HepG2 (cell line): Measurements from ENCODE around the gene WDR18.

Experiments used
- CTCF ChIP-seq: sonication (generic); formaldehyde crosslinking; IDR thresholded peaks from 2 replicates; pipeline ENCODE4 v1.5.0; 2020; ENCODE audit warnings: mild to moderate bottlenecking, missing genetic modification reagents, moderate library complexity
- E2F1 ChIP-seq: sonication (generic); formaldehyde crosslinking; IDR thresholded peaks from 2 replicates; pipeline ENCODE4 v1.5.0; 2020; ENCODE audit warnings: missing genetic modification reagents
- ELF1 ChIP-seq: sonication (generic); formaldehyde crosslinking; IDR thresholded peaks from 2 replicates; pipeline ENCODE4 v1.4.0; 2020; ENCODE audit warnings: missing genetic modification reagents
- ESRRA ChIP-seq: sonication (generic); formaldehyde crosslinking; IDR thresholded peaks from 2 replicates; pipeline ENCODE4 v1.5.1; 2020; ENCODE audit warnings: mild to moderate bottlenecking, low read depth, missing genetic modification reagents
- HNRNPLL ChIP-seq: fragments of 200-400 bp; formaldehyde crosslinking; IDR thresholded peaks from 2 replicates; pipeline ENCODE4 v1.6.1; 2017; ENCODE audit warnings: mild to moderate bottlenecking, low read depth, low read length; ENCODE audit not compliant: poor library complexity, severe bottlenecking
- POLR2A ChIP-seq, 2 experiments: IDR thresholded peaks; 2 replicates each; pipeline ENCODE4 v1.6.1; 2011; ENCODE audit warnings: low read depth in 2 of 2, low read length in 2 of 2, mild to moderate bottlenecking in 1 of 2, moderate library complexity in 1 of 2; ENCODE audit not compliant: insufficient read depth in 1 of 2
- POLR2AphosphoS5 ChIP-seq: IDR thresholded peaks from 2 replicates; pipeline ENCODE4 v1.6.1; 2012; ENCODE audit warnings: low read depth, low read length
- RNF2 ChIP-seq: fragments of 450-650 bp; conservative IDR thresholded peaks from 2 replicates; pipeline ENCODE4 v1.6.1; 2016; ENCODE audit warnings: low read depth
- TP53 ChIP-seq: sonication (generic); formaldehyde crosslinking; conservative IDR thresholded peaks from 2 replicates; pipeline ENCODE4 v1.4.0; 2020; ENCODE audit warnings: missing genetic modification reagents
- ZFP90 ChIP-seq: sonication (generic); formaldehyde crosslinking; IDR thresholded peaks from 2 replicates; pipeline ENCODE4 v1.8.0; 2022; ENCODE audit warnings: missing genetic modification reagents, mild to moderate bottlenecking, inconsistent platforms, borderline replicate concordance
- ZNF552 ChIP-seq: sonication (generic); formaldehyde crosslinking; IDR thresholded peaks from 2 replicates; pipeline ENCODE4 v1.9.0; 2022; ENCODE audit warnings: missing genetic modification reagents, mild to moderate bottlenecking, borderline replicate concordance
- ZNF709 ChIP-seq: sonication (generic); formaldehyde crosslinking; IDR thresholded peaks from 2 replicates; pipeline ENCODE4 v1.5.0; 2020; ENCODE audit warnings: mild to moderate bottlenecking, missing genetic modification reagents
- ZSCAN30 ChIP-seq: sonication (generic); formaldehyde crosslinking; IDR thresholded peaks from 2 replicates; pipeline ENCODE4 v1.5.0; 2020; ENCODE audit warnings: mild to moderate bottlenecking, missing genetic modification reagents

GRCh38 chr19:953445-954271, 30.5 kb upstream of the WDR18 start:
- TF ChIP-seq ZNF552, result no peak
- TF ChIP-seq POLR2A (IDR thresholded peaks at IDR 0.05; ENCODE audit: insufficient read depth in 1 of 2, low read depth in 2 of 2, low read length in 2 of 2), result peak in 1 of 2 experiments; percentile 38; a peak in 1 of 4 replicates
- TF ChIP-seq CTCF (CRISPR knock-in tag), result no peak
- TF ChIP-seq HNRNPLL, result no peak
- no peak for TF ChIP-seq TP53 (CRISPR knock-in tag)
- TF ChIP-seq POLR2AphosphoS5, result no peak; the same call in 1 of the 2 replicates
- TF ChIP-seq E2F1 (CRISPR knock-in tag), result no peak
- TF ChIP-seq ELF1 (CRISPR knock-in tag), result no peak
- no peak for TF ChIP-seq ZFP90 (CRISPR knock-in tag)
- TF ChIP-seq ZSCAN30 (CRISPR knock-in tag), result no peak
- TF ChIP-seq ESRRA, result no peak
- no peak for TF ChIP-seq RNF2
- no peak for TF ChIP-seq ZNF709 (CRISPR knock-in tag)
